Stimulated activated CD4-positive, alpha-beta T cell treated with anti-CD3 and anti-CD28 coated beads, TNF-alpha, amount 100 ng/mL, for 4 hours (primary cell): Measurements from ENCODE around the gene EFHC1.

Experiments
- DNase-seq, 3 experiments: peaks; one replicate each; pipeline ENCODE4 v3.0.0-alpha.2; 2020; ENCODE audit warnings: low read depth in 3 of 3

Gene EFHC1

GRCh38 chr6:52538252-52538900, 118.2 kb downstream of the EFHC1 start:
- no peak for DNase-seq

DNA sequence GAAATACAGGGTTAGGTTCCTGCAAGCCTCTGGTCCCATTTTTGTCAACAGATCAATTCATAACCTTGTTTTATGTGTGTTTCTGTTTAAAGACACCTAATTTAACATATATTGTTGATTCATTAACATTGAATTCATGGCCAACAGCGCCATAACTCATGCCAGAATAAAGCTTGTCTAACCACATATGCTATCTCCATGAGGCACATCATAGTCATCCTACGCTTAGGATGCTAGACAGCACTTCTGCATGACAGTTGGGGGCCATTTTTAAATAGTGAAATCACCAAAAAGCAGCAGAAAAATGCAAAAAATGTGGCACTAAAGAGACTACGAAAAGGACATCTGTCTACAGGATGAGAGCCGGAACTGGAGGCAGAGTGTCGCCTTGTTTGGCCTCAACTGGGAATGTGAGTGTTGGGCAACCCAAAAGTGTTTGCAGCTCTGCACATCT, 118.8 kb downstream of the EFHC1 start:
- DNase-seq = no peak

DNA sequence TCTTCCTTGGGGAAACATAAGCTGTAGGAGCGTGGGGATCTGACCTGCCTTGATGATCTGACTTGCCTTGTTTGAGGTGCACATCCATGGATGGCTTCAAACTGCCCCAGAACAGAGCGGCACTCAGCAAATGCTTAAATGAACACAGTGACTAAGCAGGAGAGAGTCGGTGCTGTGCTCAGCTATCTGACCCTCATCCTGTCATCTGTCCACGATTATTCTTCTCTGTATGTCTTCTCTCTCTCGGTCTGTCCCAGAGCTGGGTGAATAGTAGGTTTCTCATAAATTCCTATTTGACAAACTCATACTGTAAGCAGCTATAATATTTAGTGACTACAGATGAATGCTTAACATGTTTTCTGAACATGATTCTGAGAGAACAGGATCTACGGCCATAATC, 119.5 kb downstream of the EFHC1 start:
- no peak for DNase-seq

DNA sequence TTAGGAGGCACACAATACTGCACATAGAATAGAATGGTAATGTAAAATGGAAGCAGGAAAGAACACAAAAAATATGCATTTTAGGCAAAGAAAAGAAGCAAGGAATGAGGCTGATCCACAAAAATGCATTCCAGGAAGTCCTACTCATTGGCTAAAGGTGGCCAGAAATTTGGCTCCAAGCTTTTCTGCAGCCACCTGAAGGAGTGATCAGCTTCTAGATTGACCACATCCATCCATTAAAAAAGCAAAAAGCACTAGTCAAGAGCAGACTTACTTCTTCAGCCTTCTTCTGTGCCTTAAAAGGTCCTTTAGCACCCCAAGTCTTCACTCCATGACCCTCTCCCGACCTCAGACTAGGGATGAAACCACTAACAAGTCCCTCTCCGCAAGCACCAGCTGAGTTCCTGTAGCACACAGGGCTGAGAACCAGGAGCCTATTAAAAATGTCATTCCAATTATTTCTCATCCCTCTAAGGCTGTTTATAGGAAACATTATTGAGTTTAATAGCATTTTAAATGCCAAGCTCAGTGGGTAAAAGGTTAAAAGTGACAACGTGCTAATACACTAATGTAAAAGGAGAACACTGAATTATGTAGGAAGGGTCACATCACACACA, 120.3 kb downstream of the EFHC1 start:
- no peak for DNase-seq

- no peak for DNase-seq
Observed at GRCh38 chr6:52541135-52541534, 121.0 kb downstream of the EFHC1 start.

- DNase-seq = no peak
Observed at GRCh38 chr6:52543262-52543661, 123.1 kb downstream of the EFHC1 start.

DNA sequence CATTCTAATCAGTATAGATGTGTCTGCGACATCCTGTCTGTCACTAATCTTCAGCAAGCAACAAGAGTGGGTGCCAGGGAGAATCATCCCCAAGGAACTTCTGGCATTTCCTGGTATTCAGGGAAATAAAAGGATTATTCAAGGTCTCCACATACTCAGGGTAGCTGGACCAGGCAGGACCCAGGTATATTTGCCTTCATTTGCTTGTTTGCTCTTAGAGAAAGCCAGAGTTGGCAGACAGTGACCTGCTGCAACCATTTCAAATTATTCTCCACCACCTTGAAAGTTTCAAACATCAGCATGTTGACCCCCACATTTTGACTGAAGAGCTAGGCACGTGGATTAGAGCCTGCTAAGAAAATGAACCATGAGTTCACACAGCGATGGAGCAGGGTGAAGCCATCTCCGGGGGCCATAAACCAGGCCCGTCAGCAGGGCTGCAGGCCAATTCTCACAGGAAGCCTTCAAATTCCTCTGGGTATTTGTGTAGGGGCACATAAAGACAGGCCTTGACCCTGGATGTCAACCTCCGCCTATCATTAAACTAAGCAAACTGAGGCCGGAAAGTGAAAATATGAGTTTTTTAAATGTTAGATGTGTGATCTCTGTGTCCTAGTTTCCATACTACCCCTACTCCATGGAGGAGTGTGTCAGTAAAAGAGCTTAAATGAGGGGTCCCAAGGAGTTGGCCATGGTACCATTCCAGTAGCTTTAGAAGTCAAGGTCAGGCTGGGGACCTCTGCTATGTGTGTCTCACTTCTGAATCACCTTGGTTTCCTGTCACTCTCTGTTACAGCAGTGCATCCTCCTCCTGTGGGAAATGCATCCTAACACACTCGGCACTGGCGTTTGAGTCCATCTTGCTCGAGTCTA, 123.8 kb downstream of the EFHC1 start:
- no peak for DNase-seq

GRCh38 chr6:52544602-52545405, 124.7 kb downstream of the EFHC1 start:
- DNase-seq = no peak

- no peak for DNase-seq
Observed at GRCh38 chr6:52545406-52546119, 125.4 kb downstream of the EFHC1 start.

- no peak for DNase-seq
Observed at GRCh38 chr6:52546192-52546591, 126.0 kb downstream of the EFHC1 start.

- DNase-seq = no peak
Observed at GRCh38 chr6:52546678-52547077, 126.5 kb downstream of the EFHC1 start.

- DNase-seq = no peak
Observed at GRCh38 chr6:52547647-52548352, 127.7 kb downstream of the EFHC1 start.

DNA sequence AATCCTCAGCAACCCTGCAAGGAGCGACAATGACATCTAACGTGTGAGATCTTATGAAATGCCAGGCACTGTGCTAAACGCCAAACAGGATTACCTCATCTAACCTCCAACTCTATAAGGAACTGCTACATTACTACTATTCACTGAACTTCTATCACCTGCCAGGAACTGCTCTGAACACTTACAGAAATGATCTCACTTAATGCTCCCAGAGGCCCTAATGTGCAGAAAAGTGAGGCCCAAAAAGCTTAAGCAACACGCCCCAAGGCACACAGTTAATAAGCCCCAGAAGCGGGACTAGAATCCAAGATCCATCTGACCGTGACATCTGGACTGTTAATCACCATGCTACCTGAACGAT, 128.2 kb downstream of the EFHC1 start:
- no peak for DNase-seq

DNA sequence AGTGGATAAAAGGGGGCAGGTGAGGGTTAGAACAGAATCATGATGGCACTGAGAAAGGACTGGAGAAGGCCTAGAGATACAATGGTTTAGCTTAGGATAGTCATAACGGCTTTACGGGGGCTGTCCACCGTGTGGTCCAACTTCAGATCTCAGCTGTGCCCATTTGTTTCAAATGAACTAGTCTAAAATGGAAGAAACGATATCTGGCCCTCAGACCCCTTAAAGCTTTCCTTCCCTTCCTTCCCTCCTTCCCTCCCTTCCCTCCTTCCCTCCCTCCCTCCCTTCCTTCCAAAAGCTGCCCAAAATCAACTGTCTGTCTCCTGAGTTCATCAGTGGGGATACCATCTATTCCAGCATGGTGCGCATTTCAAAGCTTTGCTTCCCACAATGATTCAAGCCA, 128.9 kb downstream of the EFHC1 start:
- DNase-seq = no peak

DNA sequence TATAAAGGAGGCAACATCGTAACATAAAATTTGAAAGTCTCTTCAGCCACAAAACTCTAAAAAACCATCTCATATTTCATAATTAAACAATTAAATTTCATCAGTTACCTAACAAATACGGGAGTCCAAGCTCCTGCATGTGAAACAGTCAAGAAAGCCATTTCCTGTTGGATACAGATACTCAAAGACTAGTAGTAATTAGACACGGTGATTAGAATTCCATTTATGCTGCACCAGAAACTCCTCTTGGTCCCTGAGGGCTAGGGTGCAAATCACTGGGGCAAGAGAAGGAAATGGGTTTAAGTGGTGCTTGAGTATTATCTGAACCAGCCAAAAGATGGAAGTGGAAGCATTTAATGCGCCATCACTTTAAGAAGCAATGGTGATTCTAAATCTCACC, 129.3 kb downstream of the EFHC1 start:
- DNase-seq = no peak

DNA sequence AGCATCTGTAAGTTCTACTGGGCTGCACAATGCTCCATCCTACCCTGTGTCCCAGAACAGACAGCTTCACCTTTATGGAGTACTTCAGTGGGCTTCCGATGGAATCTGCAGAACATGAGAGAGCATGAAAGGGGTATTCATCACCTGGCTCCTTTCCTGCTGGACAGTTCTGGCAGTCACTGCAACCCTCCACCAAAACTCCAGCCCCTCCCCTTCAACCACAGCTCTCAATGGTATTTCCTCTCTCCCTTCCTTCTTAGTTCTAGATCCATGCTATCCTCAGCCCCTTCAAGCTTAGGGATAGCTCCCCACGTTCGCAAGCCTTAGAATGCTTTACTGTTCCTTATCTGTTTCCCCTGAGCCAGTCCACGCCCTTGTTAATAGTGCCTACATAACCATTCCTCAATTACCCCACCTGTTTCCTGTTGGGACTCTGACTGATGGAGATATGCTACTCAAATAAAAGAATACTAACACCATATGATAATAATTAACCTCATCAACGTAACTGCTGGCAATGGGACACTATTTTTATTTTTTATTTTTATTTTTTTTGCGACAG, 130.0 kb downstream of the EFHC1 start:
- no peak for DNase-seq

DNA sequence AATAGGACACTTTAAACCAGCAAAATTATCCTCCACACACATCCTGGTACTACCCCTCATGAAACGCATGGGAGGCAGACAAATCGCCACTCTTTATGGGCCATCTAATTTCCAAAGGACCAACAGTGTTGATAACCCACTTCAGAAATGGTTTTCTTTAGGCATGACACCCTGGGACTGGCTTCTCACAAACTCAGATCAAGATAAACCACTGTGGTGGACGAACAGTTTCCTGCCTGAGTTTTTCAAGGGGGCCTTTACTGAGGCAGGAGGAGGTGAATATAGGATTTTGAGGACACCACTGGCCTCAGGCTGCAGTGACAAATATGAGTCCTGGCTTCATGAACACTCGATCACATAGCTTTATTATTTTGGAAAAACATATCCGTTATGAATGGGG, 130.7 kb downstream of the EFHC1 start:
- no peak for DNase-seq

- DNase-seq = no peak
Observed at GRCh38 chr6:52551483-52552277, 131.5 kb downstream of the EFHC1 start.

DNA sequence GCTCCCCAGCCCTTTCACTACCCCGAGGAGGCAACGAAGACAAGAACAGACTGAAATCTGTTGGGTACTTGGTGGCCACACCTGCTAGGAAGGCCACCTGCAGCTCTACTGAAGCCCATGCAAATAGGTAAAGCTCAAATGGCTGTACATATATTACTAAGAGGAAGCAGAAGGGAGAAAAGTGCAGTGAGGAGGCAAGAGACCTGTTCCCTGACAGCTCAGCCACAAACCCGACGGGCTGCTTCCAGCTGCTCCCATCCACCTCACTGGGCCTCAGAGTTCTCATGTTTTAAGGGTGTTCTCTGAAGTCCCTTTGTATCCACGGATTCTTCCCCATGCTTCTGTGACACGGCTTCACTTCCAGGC, 132.1 kb downstream of the EFHC1 start:
- DNase-seq = no peak

GRCh38 chr6:52553158-52553557, 133.0 kb downstream of the EFHC1 start:
- no peak for DNase-seq
